K562 (cell line): ENCODE data around the gene EIF3M. TPM values are rescaled to one million over a fixed set of nuclear protein-coding genes. Genes with fewer than 3 reads are reported as not detected.

Experiments used
- polyA plus RNA-seq, 8 experiments: library from polyadenylated mRNA; depleted of rRNA in 4 of 8; stranded (reverse) in 5 of 8; unstranded in 3 of 8; fragments of >200 nt; fragmentation: Nextera tagmentation in 2 of 8; fragmentation: Illumina TruSeq in 1 of 8; extraction: Ambion mirVana in 2 of 8; extraction: Trizol in 1 of 8; gene quantifications; 2 replicates each; pipeline versions ENCODE4 v1.2.1 to v1.2.3, GENCODE V29; 2011 to 2014; ENCODE audit warnings: inconsistent platforms in 1 of 8, missing spikeins in 1 of 8
- total RNA-seq, 7 experiments: library from RNA; depleted of rRNA in 6 of 7; stranded (reverse); fragments of >200 nt in 6 of 7; fragmentation: Illumina TruSeq in 2 of 7; extraction: Trizol in 2 of 7; gene quantifications; 2 replicates each; pipeline versions ENCODE4 v1.2.1 to v1.2.3, GENCODE V29; 2011 to 2021; ENCODE audit warnings: low replicate concordance in 1 of 7

EIF3M gene
- total and polyA plus RNA-seq, 9 of the 15 experiments (the other 6 are each of a cell fraction or from before 2014, with no cell fraction given), result 602 to 2,015 (median 1,058) TPM

Other genes starting within 250 kb of the EIF3M start
- 21.3 and 24.3 TPM in 2 replicates for gene WT1, start 148.3 kb upstream of the EIF3M start, total RNA-seq (2014; rRNA removed)
- 18.3 and 19.7 TPM in 2 replicates for gene WT1, start 148.3 kb upstream of the EIF3M start, total RNA-seq (2014; rRNA removed; fragmentation: Illumina TruSeq; extraction: Trizol)
- 19.4 and 20.2 TPM in 2 replicates for gene WT1, start 148.3 kb upstream of the EIF3M start, total RNA-seq (2015; rRNA removed; fragmentation: Illumina TruSeq; extraction: Trizol)
- gene WT1, start 148.3 kb upstream of the EIF3M start, total RNA-seq (2021), result 27.1 and 29.3 TPM in 2 replicates
- 19.0 and 24.9 TPM in 2 replicates for gene WT1, start 148.3 kb upstream of the EIF3M start, polyA plus RNA-seq (2011; rRNA removed)
- 32.8 and 33.8 TPM in 2 replicates for gene WT1, start 148.3 kb upstream of the EIF3M start, polyA plus RNA-seq (2014; fragmentation: Illumina TruSeq; extraction: Trizol)
- 1 to 10 TPM; 7.1 to 7.7 TPM for gene WT1, start 148.3 kb upstream of the EIF3M start, polyA plus RNA-seq (2014; fragmentation: Nextera tagmentation; extraction: Ambion mirVana)
- gene WT1, start 148.3 kb upstream of the EIF3M start, polyA plus RNA-seq (2014; rRNA removed), result 19.9 and 20.0 TPM in 2 replicates
- not detected in 2 replicates for gene CCDC73, start 210.8 kb downstream of the EIF3M start, total RNA-seq (2014; rRNA removed)
- gene CCDC73, start 210.8 kb downstream of the EIF3M start, total RNA-seq (2014; rRNA removed; fragmentation: Illumina TruSeq; extraction: Trizol), result not detected in 2 replicates
- gene CCDC73, start 210.8 kb downstream of the EIF3M start, total RNA-seq (2015; rRNA removed; fragmentation: Illumina TruSeq; extraction: Trizol), result not detected in 2 replicates
- gene CCDC73, start 210.8 kb downstream of the EIF3M start, total RNA-seq (2021), result not detected in 2 replicates
- not detected in 2 replicates for gene CCDC73, start 210.8 kb downstream of the EIF3M start, polyA plus RNA-seq (2011; rRNA removed)
- gene CCDC73, start 210.8 kb downstream of the EIF3M start, polyA plus RNA-seq (2014; fragmentation: Illumina TruSeq; extraction: Trizol), result not detected in 2 replicates
- gene CCDC73, start 210.8 kb downstream of the EIF3M start, polyA plus RNA-seq (2014; fragmentation: Nextera tagmentation; extraction: Ambion mirVana), result under 1 TPM; 0.20 to 0.21 TPM
- gene CCDC73, start 210.8 kb downstream of the EIF3M start, polyA plus RNA-seq (2014; rRNA removed), result not detected in 2 replicates
- gene PRRG4, start 246.1 kb downstream of the EIF3M start, total RNA-seq (2014; rRNA removed), result not detected in 2 replicates
- gene PRRG4, start 246.1 kb downstream of the EIF3M start, total RNA-seq (2014; rRNA removed; fragmentation: Illumina TruSeq; extraction: Trizol), result not detected in 2 replicates
- gene PRRG4, start 246.1 kb downstream of the EIF3M start, total RNA-seq (2015; rRNA removed; fragmentation: Illumina TruSeq; extraction: Trizol), result not detected in 2 replicates
- not detected in 2 replicates for gene PRRG4, start 246.1 kb downstream of the EIF3M start, total RNA-seq (2021)
- gene PRRG4, start 246.1 kb downstream of the EIF3M start, polyA plus RNA-seq (2011; rRNA removed), result not detected in 2 replicates
- not detected in 2 replicates for gene PRRG4, start 246.1 kb downstream of the EIF3M start, polyA plus RNA-seq (2014; fragmentation: Illumina TruSeq; extraction: Trizol)
- gene PRRG4, start 246.1 kb downstream of the EIF3M start, polyA plus RNA-seq (2014; fragmentation: Nextera tagmentation; extraction: Ambion mirVana), result not detected
- not detected in 2 replicates for gene PRRG4, start 246.1 kb downstream of the EIF3M start, polyA plus RNA-seq (2014; rRNA removed)